Smooth muscle cell (in vitro differentiated cells): ENCODE data around the gene RNF25. TPM values are rescaled to one million over a fixed set of nuclear protein-coding genes. Genes with fewer than 3 reads are reported as not detected.

ENCODE experiments used
- DNase-seq: peaks from one replicate; lab custom pipeline; 2025; ENCODE audit not compliant: unreplicated experiment; lab: John Stamatoyannopoulos, UW
- H2AFZ ChIP-seq: fragments of 200-600 bp; sonication (generic); 2 replicates; pipeline ENCODE4 v1.6.0; 2016; ENCODE audit warnings: antibody characterized with exemption, low read depth, mild to moderate bottlenecking
- H3F3A ChIP-seq: fragments of 200-600 bp; sonication (generic); 2 replicates; pipeline ENCODE4 v1.6.0; 2017; ENCODE audit warnings: antibody characterized with exemption, low read depth
- H3K27ac ChIP-seq: fragments of 200-600 bp; sonication (generic); 2 replicates; pipeline ENCODE4 v1.5.1; 2016; ENCODE audit warnings: low read depth, mild to moderate bottlenecking
- H3K27me3 ChIP-seq: fragments of 200-600 bp; sonication (generic); 2 replicates; pipeline ENCODE4 v1.6.1; 2016; ENCODE audit warnings: low read depth, mild to moderate bottlenecking
- H3K36me3 ChIP-seq: fragments of 200-600 bp; sonication (generic); 2 replicates; pipeline ENCODE4 v1.5.1; 2016; ENCODE audit warnings: low read depth
- H3K4me1 ChIP-seq: fragments of 200-600 bp; sonication (generic); 2 replicates; pipeline ENCODE4 v1.5.1; 2016; ENCODE audit warnings: low read depth
- H3K4me2 ChIP-seq: fragments of 200-600 bp; sonication (generic); 2 replicates; pipeline ENCODE4 v1.6.0; 2016; ENCODE audit warnings: mild to moderate bottlenecking
- H3K4me3 ChIP-seq: fragments of 200-600 bp; sonication (generic); 2 replicates; pipeline ENCODE4 v1.5.1; 2016; ENCODE audit warnings: mild to moderate bottlenecking
- H3K79me2 ChIP-seq: fragments of 200-600 bp; sonication (generic); 2 replicates; pipeline ENCODE4 v1.6.0; 2016; ENCODE audit warnings: low read depth, mild to moderate bottlenecking
- H3K9ac ChIP-seq: fragments of 200-600 bp; sonication (generic); 2 replicates; pipeline ENCODE4 v1.6.0; 2016; ENCODE audit warnings: low read depth
- H3K9me3 ChIP-seq: fragments of 200-600 bp; sonication (generic); replicated peaks from 2 replicates; pipeline ENCODE4 v1.5.1; 2016; ENCODE audit warnings: low read depth
- H4K20me1 ChIP-seq: fragments of 200-600 bp; sonication (generic); 2 replicates; pipeline ENCODE4 v1.6.0; 2016; ENCODE audit warnings: low read depth
- WGBS: methylation state at CpG from one replicate; pipeline ENCODE4 v1.1.7; 2016; ENCODE audit warnings: low lambda C conversion rate; 5-methylcytosine and 5-hydroxymethylcytosine counted together
- polyA plus RNA-seq: library from polyadenylated mRNA; unstranded; fragments of >200 nt; fragmentation: Nextera tagmentation; extraction: Ambion mirVana; gene quantifications from 2 replicates; pipeline ENCODE4 v1.2.1, GENCODE V29; 2016
- total RNA-seq: library from RNA; depleted of rRNA; stranded (reverse); fragments of >200 nt; gene quantifications from 2 replicates; pipeline ENCODE4 v1.2.3, GENCODE V29; 2014
- TF ChIP-seq, protein P1 (sequence below): fragments of 200-600 bp; sonication (generic); IDR thresholded peaks from 2 replicates; pipeline ENCODE4 v1.5.1; 2017; ENCODE audit warnings: borderline replicate concordance, mild to moderate bottlenecking, antibody characterized with exemption; ENCODE audit not compliant: insufficient read depth, poor library complexity, severe bottlenecking

The RNF25 gene
- total and polyA plus RNA-seq, 2 experiments from 2014 or later = 33.5 to 43.1 TPM

DNA sequence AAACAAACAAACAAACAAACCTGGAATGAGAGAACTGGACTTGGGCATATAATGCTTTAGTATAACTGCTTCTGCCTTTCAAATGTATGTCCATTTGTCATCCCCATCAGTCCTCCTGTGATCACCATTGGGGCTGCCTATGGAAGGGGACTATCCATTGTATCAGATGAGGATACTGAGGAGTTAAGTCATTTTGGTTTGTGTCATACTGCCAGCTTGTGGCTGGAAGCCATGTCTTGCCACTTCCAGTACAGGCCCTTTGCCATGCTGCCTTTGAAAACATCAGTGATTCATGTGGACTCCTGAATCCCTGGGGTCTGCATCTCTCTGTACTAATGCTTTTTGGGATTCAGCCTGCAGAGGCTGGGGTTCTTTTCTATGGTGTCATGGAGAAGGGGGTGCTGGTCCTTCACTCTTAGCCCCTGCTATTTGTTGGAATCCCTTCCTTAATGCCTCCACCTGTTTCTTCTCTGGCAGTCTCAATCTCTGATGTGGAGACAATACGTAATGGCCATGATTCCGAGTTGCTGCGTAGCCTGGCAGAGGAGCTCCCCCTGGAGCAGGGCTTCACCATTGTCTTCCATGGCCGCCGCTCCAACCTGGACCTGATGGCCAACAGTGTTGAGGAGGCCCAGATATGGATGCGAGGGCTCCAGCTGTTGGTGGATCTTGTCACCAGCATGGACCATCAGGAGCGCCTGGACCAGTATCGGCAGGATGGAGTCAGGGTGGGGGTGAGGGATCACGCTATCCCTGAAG, 53.5 kb downstream of the RNF25 start:
- no peaks in the 10 kb centered on the region for H3K27me3 ChIP-seq
- H3K79me2 ChIP-seq = no peaks in the 10 kb centered on the region
- no peak for DNase-seq
- no peaks in the 10 kb centered on the region for H3F3A ChIP-seq
- H3K4me1 ChIP-seq = no peaks in the 10 kb centered on the region
- H3K27ac ChIP-seq = no peak overlapping the region
- H3K9ac ChIP-seq = no peak overlapping the region
- no peaks in the 10 kb centered on the region for H4K20me1 ChIP-seq
- no peak overlapping the region for H2AFZ ChIP-seq
- no peaks in the 10 kb centered on the region for H3K9me3 ChIP-seq
- WGBS = 89% methylated on average over 9 of the region's 9 CpGs
- H3K4me3 ChIP-seq = no peak overlapping the region
- no peak overlapping the region for H3K4me2 ChIP-seq
- H3K36me3 ChIP-seq = no peaks in the 10 kb centered on the region
- TF ChIP-seq, protein P1, sequence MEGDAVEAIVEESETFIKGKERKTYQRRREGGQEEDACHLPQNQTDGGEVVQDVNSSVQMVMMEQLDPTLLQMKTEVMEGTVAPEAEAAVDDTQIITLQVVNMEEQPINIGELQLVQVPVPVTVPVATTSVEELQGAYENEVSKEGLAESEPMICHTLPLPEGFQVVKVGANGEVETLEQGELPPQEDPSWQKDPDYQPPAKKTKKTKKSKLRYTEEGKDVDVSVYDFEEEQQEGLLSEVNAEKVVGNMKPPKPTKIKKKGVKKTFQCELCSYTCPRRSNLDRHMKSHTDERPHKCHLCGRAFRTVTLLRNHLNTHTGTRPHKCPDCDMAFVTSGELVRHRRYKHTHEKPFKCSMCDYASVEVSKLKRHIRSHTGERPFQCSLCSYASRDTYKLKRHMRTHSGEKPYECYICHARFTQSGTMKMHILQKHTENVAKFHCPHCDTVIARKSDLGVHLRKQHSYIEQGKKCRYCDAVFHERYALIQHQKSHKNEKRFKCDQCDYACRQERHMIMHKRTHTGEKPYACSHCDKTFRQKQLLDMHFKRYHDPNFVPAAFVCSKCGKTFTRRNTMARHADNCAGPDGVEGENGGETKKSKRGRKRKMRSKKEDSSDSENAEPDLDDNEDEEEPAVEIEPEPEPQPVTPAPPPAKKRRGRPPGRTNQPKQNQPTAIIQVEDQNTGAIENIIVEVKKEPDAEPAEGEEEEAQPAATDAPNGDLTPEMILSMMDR = no peak

DNA sequence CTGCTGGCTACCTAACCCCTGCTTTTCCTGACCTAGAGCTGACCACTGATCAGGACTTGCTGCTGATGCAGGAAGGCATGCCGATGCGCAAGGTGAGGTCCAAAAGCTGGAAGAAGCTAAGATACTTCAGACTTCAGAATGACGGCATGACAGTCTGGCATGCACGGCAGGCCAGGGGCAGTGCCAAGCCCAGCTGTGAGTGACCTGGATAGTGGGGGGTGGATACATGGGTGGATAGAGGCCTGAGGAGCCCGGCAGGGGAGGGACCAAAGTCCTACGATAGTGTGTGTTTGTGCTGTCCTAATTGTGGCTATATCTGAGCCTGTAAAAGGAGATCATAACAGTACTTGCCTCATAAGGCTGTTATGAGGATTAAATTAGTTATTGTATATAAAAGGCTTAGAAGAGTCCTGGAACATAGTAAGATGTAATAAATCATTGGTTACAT, 55.9 kb downstream of the RNF25 start:
- TF ChIP-seq, protein P1 = no peak
- H3F3A ChIP-seq = no peaks in the 10 kb centered on the region
- H3K9ac ChIP-seq = no peak overlapping the region
- no peak overlapping the region for H3K4me2 ChIP-seq
- no peak overlapping the region for H3K4me3 ChIP-seq
- no peaks in the 10 kb centered on the region for H3K4me1 ChIP-seq
- H4K20me1 ChIP-seq = no peaks in the 10 kb centered on the region
- H3K27ac ChIP-seq = no peak overlapping the region
- peaks cover 5% of the 10 kb centered on the region for H3K27me3 ChIP-seq
- 93% methylated on average over 6 of the region's 6 CpGs for WGBS
- H3K36me3 ChIP-seq = no peaks in the 10 kb centered on the region
- no peak overlapping the region for H2AFZ ChIP-seq
- H3K79me2 ChIP-seq = no peaks in the 10 kb centered on the region
- H3K9me3 ChIP-seq = no peaks in the 10 kb centered on the region
- no peak for DNase-seq

Other genes with a start within 250 kb of the RNF25 start
- 10.8 and 14.2 TPM in 2 replicates for gene USP37, start 103.7 kb downstream of the RNF25 start, total RNA-seq
- gene USP37, start 103.7 kb downstream of the RNF25 start, polyA plus RNA-seq = 3.6 and 4.2 TPM in 2 replicates
- gene CNOT9, start 103.2 kb downstream of the RNF25 start, total RNA-seq = 47.2 and 57.8 TPM in 2 replicates
- gene CNOT9, start 103.2 kb downstream of the RNF25 start, polyA plus RNA-seq = 16.5 and 26.0 TPM in 2 replicates
- 0.18 TPM in 2 replicates for gene PLCD4, start 64.1 kb downstream of the RNF25 start, total RNA-seq
- 0.63 and 2.5 TPM in 2 replicates for gene PLCD4, start 64.1 kb downstream of the RNF25 start, polyA plus RNA-seq
- 3.9 and 5.8 TPM in 2 replicates for gene ZNF142, start 12.4 kb downstream of the RNF25 start, total RNA-seq
- gene ZNF142, start 12.4 kb downstream of the RNF25 start, polyA plus RNA-seq = 6.9 and 7.3 TPM in 2 replicates
- gene BCS1L, start 12.3 kb downstream of the RNF25 start, total RNA-seq = 23.8 and 44.3 TPM in 2 replicates
- 39.5 and 41.1 TPM in 2 replicates for gene BCS1L, start 12.3 kb downstream of the RNF25 start, polyA plus RNA-seq
- gene STK36, start 84 bp upstream of the RNF25 start, total RNA-seq = 22.2 and 22.7 TPM in 2 replicates
- 18.8 and 32.3 TPM in 2 replicates for gene STK36, start 84 bp upstream of the RNF25 start, polyA plus RNA-seq
- gene TTLL4, start 38.8 kb upstream of the RNF25 start, total RNA-seq = 21.5 and 38.3 TPM in 2 replicates
- gene TTLL4, start 38.8 kb upstream of the RNF25 start, polyA plus RNA-seq = 22.5 and 24.3 TPM in 2 replicates
- gene CYP27A1, start 110.1 kb upstream of the RNF25 start, total RNA-seq = 9.6 and 11.2 TPM in 2 replicates
- 11.5 and 14.9 TPM in 2 replicates for gene CYP27A1, start 110.1 kb upstream of the RNF25 start, polyA plus RNA-seq
- not detected in 2 replicates for gene PRKAG3, start 159.8 kb upstream of the RNF25 start, total RNA-seq
- gene PRKAG3, start 159.8 kb upstream of the RNF25 start, polyA plus RNA-seq = not detected in 2 replicates
- 9.3 and 12.1 TPM in 2 replicates for gene WNT6, start 187.8 kb upstream of the RNF25 start, total RNA-seq
- 7.9 and 44.6 TPM in 2 replicates for gene WNT6, start 187.8 kb upstream of the RNF25 start, polyA plus RNA-seq
- 3.5 and 3.6 TPM in 2 replicates for gene WNT10A, start 208.8 kb upstream of the RNF25 start, total RNA-seq
- gene WNT10A, start 208.8 kb upstream of the RNF25 start, polyA plus RNA-seq = 2.3 and 21.2 TPM in 2 replicates